ENCODE data around the gene SSU72. TPM values are rescaled to one million over a fixed set of nuclear protein-coding genes. Genes with fewer than 3 reads are reported as not detected.
"Not testable (repeated sequence)": the region's sequence is repeated elsewhere in the genome, so short reads cannot be mapped to it uniquely, and the experiment has no call there.

SSU72 gene
- total RNA-seq, 3 donors from 2014 or later = 117 to 123 (median 120) TPM

DNA sequence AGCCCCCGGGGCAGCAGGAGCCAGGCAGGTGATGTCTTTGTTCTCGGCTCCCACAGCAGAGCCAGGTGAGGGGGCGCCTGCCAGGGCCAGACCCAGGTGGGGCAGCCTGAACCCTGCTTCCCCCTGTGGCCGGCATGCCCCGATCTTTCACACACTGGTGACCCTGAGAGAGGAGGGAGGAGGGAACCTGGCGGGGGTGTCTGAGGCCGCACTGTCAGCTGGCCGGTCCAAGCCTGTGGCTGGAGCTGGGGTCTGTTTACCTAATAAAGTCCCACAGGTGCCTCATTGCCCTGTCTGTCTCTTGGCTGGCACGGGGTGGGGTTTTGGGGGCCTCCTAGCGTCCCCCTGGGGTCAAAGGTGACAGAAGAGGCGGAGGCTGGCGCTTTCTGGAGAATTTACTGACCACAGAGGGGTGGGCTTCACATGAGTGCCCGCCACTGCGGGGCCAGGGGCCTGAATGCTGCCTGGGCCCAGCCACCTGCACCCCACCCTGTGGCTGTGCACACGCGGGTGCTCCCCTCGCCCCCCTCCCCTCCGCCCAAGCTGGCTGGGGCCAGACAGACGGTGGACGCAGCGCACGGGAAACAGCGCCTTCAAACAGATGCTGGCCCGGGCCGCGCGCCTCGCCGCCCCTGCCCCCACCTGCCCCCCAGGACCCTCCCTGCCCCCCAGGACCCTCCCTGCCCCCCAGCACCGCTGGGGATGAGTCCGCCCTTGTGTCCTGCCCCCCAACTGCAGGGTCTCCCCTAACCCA is 40.1 kb downstream of the SSU72 start:
- peaks cover 13% of the 10 kb centered on the region for H3K9me3 ChIP-seq
- H3K4me1 ChIP-seq (ENCODE audit: low read depth) = peaks cover 2% of the 10 kb centered on the region
- DNase-seq (no peak), ATAC-seq (no peak)
- TF ChIP-seq, protein P1, sequence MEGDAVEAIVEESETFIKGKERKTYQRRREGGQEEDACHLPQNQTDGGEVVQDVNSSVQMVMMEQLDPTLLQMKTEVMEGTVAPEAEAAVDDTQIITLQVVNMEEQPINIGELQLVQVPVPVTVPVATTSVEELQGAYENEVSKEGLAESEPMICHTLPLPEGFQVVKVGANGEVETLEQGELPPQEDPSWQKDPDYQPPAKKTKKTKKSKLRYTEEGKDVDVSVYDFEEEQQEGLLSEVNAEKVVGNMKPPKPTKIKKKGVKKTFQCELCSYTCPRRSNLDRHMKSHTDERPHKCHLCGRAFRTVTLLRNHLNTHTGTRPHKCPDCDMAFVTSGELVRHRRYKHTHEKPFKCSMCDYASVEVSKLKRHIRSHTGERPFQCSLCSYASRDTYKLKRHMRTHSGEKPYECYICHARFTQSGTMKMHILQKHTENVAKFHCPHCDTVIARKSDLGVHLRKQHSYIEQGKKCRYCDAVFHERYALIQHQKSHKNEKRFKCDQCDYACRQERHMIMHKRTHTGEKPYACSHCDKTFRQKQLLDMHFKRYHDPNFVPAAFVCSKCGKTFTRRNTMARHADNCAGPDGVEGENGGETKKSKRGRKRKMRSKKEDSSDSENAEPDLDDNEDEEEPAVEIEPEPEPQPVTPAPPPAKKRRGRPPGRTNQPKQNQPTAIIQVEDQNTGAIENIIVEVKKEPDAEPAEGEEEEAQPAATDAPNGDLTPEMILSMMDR (IDR thresholded peaks at IDR 0.05) = no peak
- no peaks in the 10 kb centered on the region for H3K36me3 ChIP-seq (ENCODE audit: low read depth)
- intact Hi-C loops (cut with DNase I, micrococcal nuclease) = no loop called here
- no peak overlapping the region for H3K4me3 ChIP-seq

- peaks cover 13% of the 10 kb centered on the region for H3K9me3 ChIP-seq
- H3K36me3 ChIP-seq (ENCODE audit: low read depth); DNase-seq; H3K4me3 ChIP-seq; H3K4me1 ChIP-seq (ENCODE audit: low read depth); intact Hi-C loops (cut with DNase I, micrococcal nuclease): not testable (repeated sequence)
- ATAC-seq = peak; percentile 8
These were observed 40.8 kb downstream of the SSU72 start for GRCh38 chr1:1533894-1534291.

GRCh38 chr1:1533176-1533893 is 41.3 kb downstream of the SSU72 start:
- DNase-seq; H3K36me3 ChIP-seq (ENCODE audit: low read depth); H3K4me1 ChIP-seq (ENCODE audit: low read depth); ATAC-seq; intact Hi-C loops (cut with DNase I, micrococcal nuclease); H3K4me3 ChIP-seq: not testable (repeated sequence)
- peaks cover 13% of the 10 kb centered on the region for H3K9me3 ChIP-seq

DNA sequence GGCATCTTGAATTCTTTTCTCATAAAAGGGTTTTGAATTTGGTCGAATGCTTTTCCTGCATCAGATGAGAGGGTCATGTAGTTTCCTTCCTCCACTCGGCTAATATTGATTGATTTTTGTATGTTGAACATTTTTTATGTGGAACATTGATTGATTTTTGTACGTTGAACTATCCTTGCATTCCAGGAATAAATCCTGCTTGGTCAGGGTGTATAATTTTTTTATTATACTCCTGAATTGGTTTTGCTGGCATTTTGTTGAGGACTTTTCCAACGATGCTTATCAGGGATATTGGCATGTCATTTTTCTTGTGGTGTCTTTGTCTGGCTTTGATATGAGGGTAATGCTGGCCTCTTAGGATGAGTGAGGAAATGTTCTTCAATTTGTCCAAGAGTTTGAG is 42.7 kb downstream of the SSU72 start:
- Histone ChIP-seq H3K4me1 (ENCODE audit: low read depth) (no peaks in the 10 kb centered on the region), H3K4me3 (no peak overlapping the region), H3K9me3 (peaks cover 13% of the 10 kb centered on the region), H3K36me3 (ENCODE audit: low read depth) (no peaks in the 10 kb centered on the region)
- TF ChIP-seq, protein P1 (IDR thresholded peaks at IDR 0.05) = no peak
- ATAC-seq (no peak), DNase-seq (no peak)
- intact Hi-C loops (cut with DNase I, micrococcal nuclease) = no loop called here

DNA sequence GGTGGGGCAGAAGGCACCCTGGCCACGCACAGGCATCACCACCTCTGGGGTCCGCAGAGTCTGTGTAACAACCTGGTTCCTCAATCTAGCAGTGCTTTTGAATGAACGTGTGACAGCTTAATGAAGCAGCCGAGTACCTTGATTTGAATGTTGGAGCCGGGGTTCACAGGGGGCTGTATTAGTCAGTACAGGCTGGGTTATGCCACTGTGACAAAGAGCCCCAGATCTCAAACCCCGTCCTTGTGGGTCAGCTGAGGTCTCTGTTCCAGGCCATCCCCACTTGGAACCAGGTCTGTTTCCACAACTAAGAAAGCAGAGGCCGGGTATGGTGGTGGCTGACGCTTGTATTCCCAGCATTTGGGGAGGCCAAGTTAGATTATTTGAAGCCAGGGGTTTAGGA is 44.7 kb downstream of the SSU72 start:
- no peak for ATAC-seq
- Histone ChIP-seq H3K36me3 (ENCODE audit: low read depth) (no peaks in the 10 kb centered on the region), H3K4me1 (ENCODE audit: low read depth) (no peaks in the 10 kb centered on the region), H3K9me3 (peaks cover 13% of the 10 kb centered on the region), H3K4me3 (no peak overlapping the region)
- TF ChIP-seq, protein P1 (IDR thresholded peaks at IDR 0.05) = no peak
- intact Hi-C loops (cut with DNase I, micrococcal nuclease) = no loop called here
- DNase-seq = no peak

GRCh38 chr1:1529321-1529720 is 45.3 kb downstream of the SSU72 start:
- peaks cover 13% of the 10 kb centered on the region for H3K9me3 ChIP-seq
- H3K36me3 ChIP-seq (ENCODE audit: low read depth) = no peaks in the 10 kb centered on the region
- TF ChIP-seq, protein P1 (IDR thresholded peaks at IDR 0.05) = no peak

More at GRCh38 chr1:1529321-1529720, 45.3 kb downstream of the SSU72 start:
- H3K4me3 ChIP-seq = no peak overlapping the region
- no peak for DNase-seq
- no peaks in the 10 kb centered on the region for H3K4me1 ChIP-seq (ENCODE audit: low read depth)
- ATAC-seq = no peak
- intact Hi-C loops (cut with DNase I, micrococcal nuclease) = no loop called here
